ENCODE data around the gene MTLN.
"Not testable (repeated sequence)": the region's sequence is repeated elsewhere in the genome, so short reads cannot be mapped to it uniquely, and the experiment has no call there.

DNA sequence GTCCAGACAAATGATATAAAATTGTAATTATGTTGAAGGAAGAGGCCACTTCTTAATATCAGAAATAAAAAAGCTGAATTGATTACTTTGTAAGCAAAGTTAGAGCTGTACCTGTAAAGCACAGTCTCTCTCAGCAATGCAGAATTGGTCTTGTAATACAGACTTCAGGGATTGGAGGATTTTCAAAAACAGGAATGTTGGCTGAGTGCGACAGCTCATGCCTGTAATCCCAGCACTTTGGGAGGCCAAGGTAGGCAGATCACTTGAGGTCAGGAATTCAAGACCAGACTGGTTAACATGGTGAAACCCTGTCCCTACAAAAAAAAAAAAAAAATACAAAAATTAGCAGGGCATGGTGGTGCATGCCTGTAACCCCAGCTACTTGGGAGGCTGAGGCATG lies 10.3 kb upstream of the MTLN start:
- TF ChIP-seq, protein P1, sequence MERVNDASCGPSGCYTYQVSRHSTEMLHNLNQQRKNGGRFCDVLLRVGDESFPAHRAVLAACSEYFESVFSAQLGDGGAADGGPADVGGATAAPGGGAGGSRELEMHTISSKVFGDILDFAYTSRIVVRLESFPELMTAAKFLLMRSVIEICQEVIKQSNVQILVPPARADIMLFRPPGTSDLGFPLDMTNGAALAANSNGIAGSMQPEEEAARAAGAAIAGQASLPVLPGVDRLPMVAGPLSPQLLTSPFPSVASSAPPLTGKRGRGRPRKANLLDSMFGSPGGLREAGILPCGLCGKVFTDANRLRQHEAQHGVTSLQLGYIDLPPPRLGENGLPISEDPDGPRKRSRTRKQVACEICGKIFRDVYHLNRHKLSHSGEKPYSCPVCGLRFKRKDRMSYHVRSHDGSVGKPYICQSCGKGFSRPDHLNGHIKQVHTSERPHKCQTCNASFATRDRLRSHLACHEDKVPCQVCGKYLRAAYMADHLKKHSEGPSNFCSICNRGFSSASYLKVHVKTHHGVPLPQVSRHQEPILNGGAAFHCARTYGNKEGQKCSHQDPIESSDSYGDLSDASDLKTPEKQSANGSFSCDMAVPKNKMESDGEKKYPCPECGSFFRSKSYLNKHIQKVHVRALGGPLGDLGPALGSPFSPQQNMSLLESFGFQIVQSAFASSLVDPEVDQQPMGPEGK (CRISPR knock-in tag; IDR thresholded peaks at IDR 0.05; ENCODE audit: borderline replicate concordance), result not testable (repeated sequence)
- not testable (repeated sequence) for TF ChIP-seq ZC3H10, ZFP3, ISL1 (CRISPR knock-in tag; IDR thresholded peaks at IDR 0.05)
